Fibroblast of the aortic adventitia (primary cell): ENCODE results near the gene C1RL. TPM values are rescaled to one million over a fixed set of nuclear protein-coding genes. Genes with fewer than 3 reads are reported as not detected.

Experiments used
- DNase-seq: peaks from one replicate; pipeline ENCODE4 v3.0.0-alpha.2; 2010; ENCODE audit warnings: low read depth
- H3K4me3 ChIP-seq: 2 replicates; pipeline ENCODE4 v1.5.1; 2011; ENCODE audit warnings: low read depth, mild to moderate bottlenecking, control low read depth, low read length, moderate library complexity
- CTCF ChIP-seq: IDR thresholded peaks from 2 replicates; pipeline ENCODE4 v1.5.1; 2011; ENCODE audit warnings: mild to moderate bottlenecking, low read length, control low read depth, inconsistent platforms; ENCODE audit not compliant: insufficient read depth
- total RNA-seq: library from RNA; depleted of rRNA; stranded (reverse); fragments of >200 nt; gene quantifications from 2 replicates; pipeline ENCODE4 v1.2.3, GENCODE V29; 2012; ENCODE audit warnings: low replicate concordance

Gene C1RL
- total RNA-seq, 1 donor: 50.6 TPM

DNA sequence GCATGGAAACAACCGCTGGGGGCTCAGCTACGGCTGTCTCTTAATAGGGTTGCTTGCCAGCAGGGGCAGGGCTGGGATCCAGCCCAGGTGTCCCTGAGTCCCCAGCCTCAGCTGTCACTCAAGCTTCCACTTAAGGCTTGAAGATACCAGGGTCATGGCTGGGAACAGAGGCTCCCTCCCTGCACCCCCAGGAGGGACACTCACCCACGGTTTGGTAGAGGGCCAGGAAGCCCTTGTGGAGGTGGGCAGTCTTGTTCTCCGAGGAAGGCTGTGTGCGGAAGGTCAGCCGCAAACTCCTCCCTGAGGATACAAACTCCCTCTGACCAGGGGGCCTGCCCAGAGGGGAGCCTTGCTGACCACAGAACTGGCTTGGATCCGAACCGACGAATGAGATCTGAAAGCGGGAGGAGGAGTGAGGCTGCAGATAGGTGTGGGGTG is 7.3 kb downstream of the C1RL start:
- DNase-seq: no peak
- H3K4me3 ChIP-seq: no peak overlapping the region
- TF ChIP-seq CTCF: no peak

GRCh38 chr12:7101047-7101693 is 7.8 kb downstream of the C1RL start:
- DNase-seq: peak; percentile 53
- TF ChIP-seq CTCF: no peak
- no peak overlapping the region for H3K4me3 ChIP-seq

DNA sequence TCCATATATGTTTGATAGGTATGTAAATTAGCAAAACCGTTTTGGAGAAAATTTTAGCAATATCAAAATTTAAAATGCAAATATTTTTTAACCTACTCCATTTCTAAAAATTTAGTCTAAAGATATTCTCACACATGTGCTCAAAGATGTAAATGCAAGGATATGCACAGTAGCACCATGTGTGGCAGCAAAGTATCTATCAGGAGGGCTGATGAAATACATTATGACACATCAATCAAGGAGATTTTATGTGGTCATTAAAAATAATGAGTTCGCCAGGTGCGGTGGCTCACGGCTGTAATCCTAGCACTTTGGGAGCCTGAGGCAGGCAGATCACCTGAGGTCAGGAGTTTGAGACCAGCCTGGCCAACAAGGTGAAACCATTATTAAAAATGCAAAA is 8.8 kb downstream of the C1RL start:
- DNase-seq: no peak
- no peak for TF ChIP-seq CTCF
- no peak overlapping the region for H3K4me3 ChIP-seq

- TF ChIP-seq CTCF: no peak
- no peak overlapping the region for H3K4me3 ChIP-seq
- DNase-seq: no peak
These were observed 9.6 kb downstream of the C1RL start for GRCh38 chr12:7099290-7099996.

GRCh38 chr12:7096979-7097378 is 12.0 kb downstream of the C1RL start:
- no peak for TF ChIP-seq CTCF

DNA sequence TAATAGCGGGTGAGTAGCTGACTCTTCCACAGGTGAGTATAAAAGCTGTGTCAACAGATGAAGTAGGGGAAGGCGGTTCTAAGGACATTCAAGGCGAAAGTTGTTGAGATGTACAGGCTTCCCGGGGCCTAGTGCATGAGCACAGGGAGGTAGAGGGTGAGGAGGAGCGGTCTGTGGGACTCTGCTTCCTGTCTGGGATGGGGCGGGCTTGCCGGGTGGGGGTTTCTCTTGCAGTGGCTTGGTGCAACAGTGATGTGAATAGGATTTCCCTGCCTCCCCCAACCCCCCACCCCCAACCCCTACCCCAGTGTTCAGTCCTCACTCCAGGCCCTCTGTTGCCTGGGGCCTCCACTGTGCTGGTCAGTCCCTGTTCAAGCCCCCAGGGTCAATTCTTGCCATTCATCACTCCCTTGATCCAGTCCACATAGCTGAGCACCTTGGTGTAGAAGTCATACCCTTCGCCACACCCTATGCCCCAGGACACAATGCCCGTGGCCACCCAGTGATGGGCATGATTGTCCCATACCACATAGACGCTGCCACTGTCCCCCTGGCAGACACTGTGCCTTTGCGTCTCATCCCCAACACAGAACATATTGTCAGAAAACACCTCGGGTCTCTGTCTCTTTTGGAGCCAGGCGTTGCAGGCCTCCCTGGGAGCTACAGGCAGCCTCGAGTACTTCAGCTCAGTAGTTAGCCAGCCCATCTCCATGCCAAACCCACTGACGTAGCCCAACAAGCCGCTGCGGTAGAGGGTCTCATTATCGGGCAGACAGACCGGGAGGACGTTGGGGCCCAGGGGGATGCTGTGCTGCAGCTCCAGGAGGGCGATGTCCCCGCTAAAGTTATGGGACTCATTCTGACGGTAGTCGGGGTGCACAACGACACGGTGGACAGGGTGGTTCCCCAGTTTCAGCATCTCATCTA is 12.7 kb downstream of the C1RL start:
- DNase-seq: no peak
- no peak overlapping the region for H3K4me3 ChIP-seq
- TF ChIP-seq CTCF: no peak

More at GRCh38 chr12:7096979-7097378, 12.0 kb downstream of the C1RL start:
- no peak for DNase-seq
- no peak overlapping the region for H3K4me3 ChIP-seq
